ENCODE measurements around the gene PNRC2. TPM values are rescaled to one million over a fixed set of nuclear protein-coding genes. Genes with fewer than 3 reads are reported as not detected.

PNRC2 gene
- total RNA-seq, 4 donors from 2014 or later, result 42.6 to 123 (median 88.7) TPM

DNA sequence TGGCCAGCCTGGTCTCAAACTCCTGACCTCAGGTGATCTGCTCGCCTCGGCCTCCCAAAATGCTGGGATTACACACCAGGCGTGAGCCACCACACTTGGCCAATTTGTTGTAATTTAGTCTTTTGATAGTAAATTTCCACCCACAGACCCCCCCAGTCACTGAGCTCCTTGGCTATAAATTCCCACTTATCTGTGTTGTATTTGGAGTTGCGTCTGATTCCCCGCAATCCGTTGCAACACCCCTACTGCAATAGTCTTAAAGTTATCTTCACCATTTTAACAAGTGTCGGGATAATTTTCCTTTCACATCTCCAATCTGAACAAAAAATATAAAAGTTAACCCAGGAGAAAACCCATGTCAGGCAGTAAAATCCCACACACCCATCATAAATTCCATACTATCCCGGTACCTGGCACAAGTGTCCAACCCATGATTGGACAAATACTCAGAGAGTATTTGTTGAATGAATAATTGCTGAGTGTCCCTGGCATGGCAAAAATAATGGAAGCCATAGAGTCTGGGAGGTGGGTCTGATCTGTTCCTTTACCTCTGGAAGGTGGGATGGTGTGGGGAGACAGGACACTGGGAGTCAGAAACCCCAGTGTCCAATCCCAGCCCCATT lies 37.2 kb upstream of the PNRC2 start:
- no peaks in the 10 kb centered on the region for H3K9me3 ChIP-seq
- DNase-seq, result no peak
- WGBS, 2 donors, result 92 to 93% methylated on average over 8 of the region's 8 CpGs
- H3K4me3 ChIP-seq, result no peak overlapping the region
- no peaks in the 10 kb centered on the region for H3K27me3 ChIP-seq
- no peaks in the 10 kb centered on the region for H3K36me3 ChIP-seq
- TF ChIP-seq, protein P1, sequence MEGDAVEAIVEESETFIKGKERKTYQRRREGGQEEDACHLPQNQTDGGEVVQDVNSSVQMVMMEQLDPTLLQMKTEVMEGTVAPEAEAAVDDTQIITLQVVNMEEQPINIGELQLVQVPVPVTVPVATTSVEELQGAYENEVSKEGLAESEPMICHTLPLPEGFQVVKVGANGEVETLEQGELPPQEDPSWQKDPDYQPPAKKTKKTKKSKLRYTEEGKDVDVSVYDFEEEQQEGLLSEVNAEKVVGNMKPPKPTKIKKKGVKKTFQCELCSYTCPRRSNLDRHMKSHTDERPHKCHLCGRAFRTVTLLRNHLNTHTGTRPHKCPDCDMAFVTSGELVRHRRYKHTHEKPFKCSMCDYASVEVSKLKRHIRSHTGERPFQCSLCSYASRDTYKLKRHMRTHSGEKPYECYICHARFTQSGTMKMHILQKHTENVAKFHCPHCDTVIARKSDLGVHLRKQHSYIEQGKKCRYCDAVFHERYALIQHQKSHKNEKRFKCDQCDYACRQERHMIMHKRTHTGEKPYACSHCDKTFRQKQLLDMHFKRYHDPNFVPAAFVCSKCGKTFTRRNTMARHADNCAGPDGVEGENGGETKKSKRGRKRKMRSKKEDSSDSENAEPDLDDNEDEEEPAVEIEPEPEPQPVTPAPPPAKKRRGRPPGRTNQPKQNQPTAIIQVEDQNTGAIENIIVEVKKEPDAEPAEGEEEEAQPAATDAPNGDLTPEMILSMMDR (IDR thresholded peaks at IDR 0.05), result no peak
- TF ChIP-seq POLR2A (IDR thresholded peaks at IDR 0.05), result no peak
- peaks cover 0 to 18% (median 3%) of the 10 kb centered on the region in 3 donors for H3K4me1 ChIP-seq
- no peak overlapping the region for H3K27ac ChIP-seq
- intact Hi-C loops (cut with DNase I), result no loop called here

DNA sequence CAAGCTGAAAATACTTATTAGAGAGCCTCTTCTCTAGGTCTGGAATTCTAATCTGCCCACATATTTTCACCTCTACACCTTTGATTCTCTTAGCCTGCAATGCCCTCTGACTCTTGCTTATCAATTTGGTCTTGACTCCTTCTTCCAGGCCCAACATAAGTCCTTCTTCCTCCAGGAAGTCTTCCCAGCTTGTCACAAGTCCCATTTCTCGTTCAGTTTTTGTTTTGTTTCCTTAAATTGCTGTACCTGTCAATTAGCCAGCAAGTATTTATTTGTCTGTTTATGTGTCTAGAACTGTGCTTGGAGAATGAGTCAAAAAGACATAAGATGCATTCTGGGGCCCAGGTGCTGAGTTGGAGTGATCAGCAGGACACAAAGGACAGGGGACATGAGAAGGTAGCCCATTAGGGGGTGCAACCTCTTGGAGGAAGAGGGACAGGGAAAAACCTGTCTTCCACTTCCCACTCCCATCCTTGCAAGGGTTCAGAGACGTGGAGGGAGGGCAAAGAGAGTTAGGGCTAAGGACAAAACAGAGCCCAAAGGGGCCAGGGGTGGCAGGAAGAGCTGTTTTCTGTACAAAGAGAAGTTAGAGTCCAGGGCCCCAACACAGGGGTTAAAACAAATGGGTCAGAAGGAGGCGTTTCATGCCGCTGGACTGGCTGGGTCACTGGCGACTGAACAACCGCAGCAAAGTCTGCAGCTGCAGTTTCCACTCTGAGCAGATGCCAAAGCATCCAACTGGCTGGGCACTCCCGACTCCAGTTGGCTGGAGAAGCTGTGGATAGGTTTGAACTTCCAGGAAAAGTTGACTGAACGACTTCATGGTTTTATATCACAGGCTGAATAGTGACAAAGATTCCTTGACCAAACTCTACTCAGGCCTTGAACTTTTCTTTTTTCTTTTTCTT lies 35.8 kb upstream of the PNRC2 start:
- no peaks in the 10 kb centered on the region for H3K9me3 ChIP-seq
- TF ChIP-seq, protein P1 (IDR thresholded peaks at IDR 0.05), result no peak
- no peak for TF ChIP-seq POLR2A (IDR thresholded peaks at IDR 0.05)
- H3K4me1 ChIP-seq, result peaks cover 0 to 18% (median 3%) of the 10 kb centered on the region in 3 donors
- no peaks in the 10 kb centered on the region for H3K27me3 ChIP-seq
- no peaks in the 10 kb centered on the region for H3K36me3 ChIP-seq
- intact Hi-C loops (cut with DNase I), result no loop called here
- WGBS, 2 donors, result 41 to 44% methylated on average over 8 of the region's 8 CpGs
- no peak overlapping the region for H3K4me3 ChIP-seq
- DNase-seq, result no peak
- no peak overlapping the region for H3K27ac ChIP-seq

DNA sequence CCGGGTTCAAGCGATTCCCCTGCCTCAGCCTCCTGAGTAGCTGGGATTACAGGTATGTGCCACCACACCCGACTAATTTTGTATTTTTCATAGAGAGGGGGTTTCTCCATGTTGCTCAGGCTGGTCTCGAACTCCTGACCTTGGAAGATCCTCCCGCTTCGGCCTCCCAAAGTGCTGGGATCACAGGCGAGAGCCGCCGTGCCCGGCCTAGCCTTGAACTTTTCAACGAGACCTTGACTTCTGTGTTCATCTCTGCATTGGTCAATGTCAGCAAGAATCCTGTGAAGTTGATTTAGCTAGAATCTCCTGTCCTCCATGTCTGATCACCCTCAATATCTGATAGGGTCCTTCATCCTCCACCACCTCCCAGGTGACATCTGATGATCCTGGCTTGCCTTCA lies 35.0 kb upstream of the PNRC2 start:
- Histone ChIP-seq H3K4me1 (peaks cover 0 to 14% (median 3%) of the 10 kb centered on the region in 3 donors), H3K36me3 (no peaks in the 10 kb centered on the region), H3K9me3 (no peaks in the 10 kb centered on the region), H3K27ac (no peak overlapping the region), H3K4me3 (no peak overlapping the region), H3K27me3 (no peaks in the 10 kb centered on the region)
- intact Hi-C loops (cut with DNase I), result no loop called here
- DNase-seq, result no peak
- TF ChIP-seq POLR2A (IDR thresholded peaks at IDR 0.05), result no peak
- TF ChIP-seq, protein P1 (IDR thresholded peaks at IDR 0.05), result no peak
- WGBS, 2 donors, result 88 to 93% methylated on average over 11 of the region's 11 CpGs

DNA sequence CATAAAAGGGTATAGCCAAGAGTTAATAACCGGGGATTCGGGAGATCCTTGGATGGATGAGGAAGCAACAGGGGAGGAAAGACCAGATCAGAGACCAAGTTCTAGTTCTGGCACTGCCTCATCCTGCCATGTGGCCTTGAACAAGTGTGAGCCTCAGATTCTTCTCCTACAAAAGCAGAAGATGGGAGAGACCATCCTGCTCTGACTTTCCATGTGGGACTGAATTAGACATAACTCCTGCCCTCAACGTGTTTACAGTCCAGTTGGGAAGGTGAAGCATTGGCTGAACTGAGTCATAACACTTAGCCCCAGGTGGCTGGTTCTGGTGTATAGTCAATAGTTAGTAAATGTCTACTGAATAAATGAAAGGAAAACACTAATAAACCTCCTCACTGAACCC lies 34.3 kb upstream of the PNRC2 start:
- H3K27ac ChIP-seq, result no peak overlapping the region
- no peaks in the 10 kb centered on the region for H3K36me3 ChIP-seq
- no peak overlapping the region for H3K4me3 ChIP-seq
- WGBS, 2 donors, result 84% methylated on average over 3 of the region's 3 CpGs
- no peak for DNase-seq
- TF ChIP-seq, protein P1 (IDR thresholded peaks at IDR 0.05), result no peak
- no peak for TF ChIP-seq POLR2A (IDR thresholded peaks at IDR 0.05)
- H3K4me1 ChIP-seq, result peaks cover 0 to 7% (median 0%) of the 10 kb centered on the region in 3 donors
- H3K9me3 ChIP-seq, result no peaks in the 10 kb centered on the region
- intact Hi-C loops (cut with DNase I), result no loop called here
- H3K27me3 ChIP-seq, result no peaks in the 10 kb centered on the region

DNA sequence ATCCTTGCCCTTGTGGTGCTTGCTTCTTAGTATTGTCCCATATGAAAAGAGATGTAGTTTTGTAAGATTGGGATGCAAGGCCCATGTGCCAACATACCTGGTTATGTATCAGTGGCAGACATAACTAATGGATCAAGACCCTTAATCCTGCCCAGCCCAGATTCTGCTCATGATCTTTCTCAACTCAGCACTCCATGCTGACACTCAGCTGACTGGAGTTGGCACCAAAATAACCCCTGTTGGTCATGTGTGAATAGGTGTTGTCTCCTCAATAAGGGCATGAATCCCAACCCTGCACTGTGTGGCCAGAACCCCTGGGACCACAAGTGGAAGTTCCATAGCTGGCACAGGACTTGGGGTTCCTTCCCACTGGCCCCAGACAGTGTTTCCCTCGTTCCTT lies 32.5 kb upstream of the PNRC2 start:
- TF ChIP-seq, protein P1 (IDR thresholded peaks at IDR 0.05), result no peak
- TF ChIP-seq POLR2A (IDR thresholded peaks at IDR 0.05), result no peak
- no CpG with 5 or more reads among the region's 1 CpG for WGBS, 2 donors
- H3K36me3 ChIP-seq, result no peaks in the 10 kb centered on the region
- H3K9me3 ChIP-seq, result no peaks in the 10 kb centered on the region
- intact Hi-C loops (cut with DNase I), result no loop called here
- no peaks in the 10 kb centered on the region for H3K27me3 ChIP-seq
- H3K27ac ChIP-seq, result no peak overlapping the region
- DNase-seq, result no peak
- H3K4me3 ChIP-seq, result no peak overlapping the region
- peaks cover 0 to 12% (median 0%) of the 10 kb centered on the region in 3 donors for H3K4me1 ChIP-seq
